D721Med (cell line): Measurements from ENCODE around the gene TSR3.
A peak's percentile ranks its signal among the peaks of the same experiment; 100 is the strongest.

ENCODE experiments used
- DNase-seq: peaks from one replicate; pipeline ENCODE4 v3.0.0; 2011; ENCODE audit warnings: low spot score; ENCODE audit not compliant: insufficient read length
- FAIRE-seq: peaks from 2 replicates; lab custom pipeline; 2011; peaks lifted over from hg19 to GRCh38; lab: Jason Lieb, UNC
- CTCF ChIP-seq: IDR thresholded peaks from 2 replicates; pipeline ENCODE4 v1.5.1; 2012; ENCODE audit warnings: mild to moderate bottlenecking, control low read depth; ENCODE audit not compliant: insufficient read depth; ENCODE audit errors: missing control alignments

Gene TSR3

DNA sequence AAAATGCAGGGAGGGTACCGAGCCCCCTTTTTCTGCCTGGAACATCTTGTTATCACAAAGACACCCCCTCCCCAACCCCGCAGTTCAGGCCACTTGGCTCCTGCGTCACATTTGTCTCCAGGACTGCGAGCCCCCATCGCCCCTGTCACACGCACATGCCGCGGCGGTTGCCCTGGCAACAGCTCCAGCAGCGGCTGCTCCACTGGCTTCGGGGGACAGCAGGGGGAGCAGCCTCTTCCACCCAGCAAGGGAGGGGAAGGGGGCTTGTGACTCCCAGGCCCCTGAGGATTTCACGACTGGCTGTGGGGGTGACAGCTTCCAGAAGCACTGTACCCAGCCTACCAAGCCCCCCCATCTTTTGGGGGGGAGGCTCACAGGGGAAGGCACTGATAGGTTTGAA, 15.7 kb downstream of the TSR3 start:
- no peak for DNase-seq
- FAIRE-seq: no peak
- no peak for TF ChIP-seq CTCF

GRCh38 chr16:1335211-1335971, 16.3 kb downstream of the TSR3 start:
- DNase-seq (no peak), FAIRE-seq (no peak)
- TF ChIP-seq CTCF: no peak

DNA sequence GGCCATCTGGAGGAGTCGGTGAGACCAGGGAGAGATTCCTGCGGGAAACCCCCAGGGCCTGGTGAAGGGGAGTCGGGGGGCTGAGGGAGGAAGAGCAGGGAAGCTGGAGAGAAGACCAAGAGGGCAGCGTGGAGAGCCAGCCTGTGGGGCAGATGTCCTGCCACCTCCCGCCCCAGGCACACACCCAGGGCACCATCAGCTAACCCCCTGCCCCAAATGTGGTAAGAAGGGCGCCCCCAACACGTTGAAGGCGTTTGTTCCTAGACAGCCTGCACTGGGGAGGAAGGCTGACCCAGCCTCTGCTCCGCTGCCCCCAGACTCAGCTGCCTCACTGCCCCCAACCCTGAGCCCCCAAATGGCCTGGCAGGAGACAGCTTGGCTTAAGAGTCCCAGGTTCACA, 16.9 kb downstream of the TSR3 start:
- FAIRE-seq (no peak), DNase-seq (no peak)
- TF ChIP-seq CTCF: no peak

GRCh38 chr16:1333854-1334700, 17.6 kb downstream of the TSR3 start:
- no peak for TF ChIP-seq CTCF
- no peak for FAIRE-seq
- DNase-seq: no peak

DNA sequence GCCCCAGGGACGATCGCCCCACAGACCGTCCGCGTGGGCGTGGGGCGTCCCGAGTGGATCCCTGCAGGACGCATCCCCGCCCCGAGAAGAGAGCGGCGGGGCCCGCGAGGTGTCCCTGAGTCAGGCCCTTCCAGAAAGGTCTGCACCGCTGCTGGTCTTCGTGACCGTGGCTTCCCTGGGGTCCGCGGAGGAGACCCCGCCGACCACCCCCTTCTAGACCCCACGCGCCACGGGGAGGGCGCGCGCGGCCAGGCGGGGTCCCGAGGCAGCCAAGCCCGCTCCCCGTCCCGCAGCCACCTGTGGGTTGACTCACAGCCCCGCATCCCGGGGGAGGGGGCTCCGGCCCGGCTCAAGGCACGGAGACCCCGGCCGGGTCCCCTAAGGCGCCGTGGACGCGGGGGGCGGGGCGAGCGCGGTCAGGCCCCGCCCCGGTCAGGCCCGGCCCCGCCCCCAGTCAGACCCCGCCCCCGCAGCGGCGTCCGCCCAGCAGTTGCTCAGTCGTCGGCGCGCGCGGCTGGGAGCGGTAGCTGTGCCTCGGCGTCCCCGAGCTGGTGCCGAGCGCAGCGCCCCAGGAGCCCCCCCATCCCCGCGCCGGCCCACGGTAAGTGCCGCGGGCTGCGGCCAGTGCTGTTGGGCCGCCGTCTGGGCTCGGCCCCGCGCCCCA, 18.4 kb downstream of the TSR3 start, which contains the start of gene BAIAP3:
Gene BAIAP3, plus strand, starts transcription at position 497 of the 664 bp plus-strand sequence. CDS start 4,905 bp downstream, outside the sequence.
- TF ChIP-seq CTCF: no peak
- no peak for FAIRE-seq
- peak; percentile 74 for DNase-seq

GRCh38 chr16:1332618-1333148, 19.0 kb downstream of the TSR3 start:
- no peak for FAIRE-seq
- no peak for DNase-seq
- no peak for TF ChIP-seq CTCF
